ENCODE data around the gene CCND3. TPM values are rescaled to one million over a fixed set of nuclear protein-coding genes. Genes with fewer than 3 reads are reported as not detected.

CCND3 gene
- 26.2 TPM for total RNA-seq

DNA sequence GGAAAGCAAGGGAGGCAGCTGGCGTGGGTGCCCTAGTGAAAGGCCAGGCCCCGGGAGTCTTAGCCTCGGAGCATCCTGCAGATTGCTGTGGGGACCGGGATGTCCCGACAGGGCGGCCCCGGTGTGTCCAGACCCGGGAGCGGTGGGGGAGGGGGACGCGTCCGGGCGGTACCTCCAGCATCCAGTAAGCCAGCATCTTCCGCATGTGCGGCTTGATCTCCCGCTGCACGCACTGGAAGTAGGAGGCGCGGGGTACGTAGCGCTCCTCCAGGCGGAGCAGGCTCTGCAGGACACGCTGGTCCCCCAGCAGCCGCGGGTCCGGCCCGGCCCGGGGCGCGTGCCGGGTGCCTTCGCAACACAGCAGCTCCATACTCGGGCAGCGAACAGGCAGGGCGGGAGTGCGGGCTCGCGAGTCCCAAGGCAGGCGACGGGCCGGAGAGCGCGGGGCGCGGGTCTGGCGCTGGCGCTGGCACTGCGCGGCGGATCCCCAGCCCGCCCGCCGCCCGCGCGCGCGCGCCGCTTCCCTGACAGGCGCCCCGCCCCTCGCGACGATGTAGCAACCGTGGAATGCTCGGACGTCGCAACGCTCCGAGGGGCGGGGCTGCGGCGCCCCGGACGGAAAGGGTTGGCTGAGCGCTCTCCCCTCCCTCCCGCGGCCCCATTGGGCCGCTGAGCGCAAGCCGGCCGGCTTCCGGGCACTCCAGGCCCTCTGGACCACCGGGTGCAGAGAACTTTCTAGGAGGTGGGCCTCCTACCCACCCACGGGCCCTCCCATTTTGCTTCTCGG, at the start of gene CCND3:
TSS of gene CCND3 (minus strand) at position 529 of the 787 bp plus-strand sequence. CDS start at position 370, 159 bp downstream.
- DNase-seq, result peak; percentile 86

DNA sequence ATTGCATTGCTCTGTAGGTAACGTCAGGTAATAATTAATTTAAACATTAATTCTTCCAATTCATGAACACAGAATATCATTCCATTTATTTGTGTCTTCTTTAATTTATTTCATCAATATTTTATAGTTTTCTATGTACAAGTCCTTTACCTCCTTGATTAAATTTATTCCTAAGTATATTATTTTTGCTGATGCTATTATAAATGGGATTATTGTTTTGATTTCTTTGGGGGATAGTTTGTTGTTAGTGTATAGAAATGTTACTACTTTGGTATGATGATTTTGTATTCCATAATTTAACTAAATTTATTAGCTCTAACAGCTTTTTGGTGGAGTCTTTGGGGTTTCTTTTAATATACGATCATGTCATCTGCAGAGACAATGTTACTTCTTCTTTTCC, 44.7 kb upstream of the CCND3 start:
- no peak for DNase-seq

DNA sequence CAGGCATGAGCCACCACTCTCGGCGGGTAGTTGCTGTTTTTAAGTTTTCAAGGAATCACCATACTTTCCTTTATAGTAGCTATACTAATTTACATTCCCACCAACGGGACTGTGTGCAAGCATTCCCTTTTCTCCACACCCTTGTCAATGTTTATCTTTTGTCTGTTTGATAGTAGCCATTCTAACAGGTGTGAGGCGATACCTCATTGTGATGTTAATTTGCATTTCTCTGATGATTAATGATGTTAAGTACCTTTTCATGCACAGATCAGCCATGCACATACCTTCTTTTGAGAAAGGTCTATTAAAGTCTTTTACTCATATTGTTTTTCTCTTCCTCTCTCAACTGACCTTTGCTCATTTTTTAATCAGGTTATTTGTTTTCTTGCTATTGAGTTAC, 43.0 kb upstream of the CCND3 start:
- no peak for DNase-seq

DNA sequence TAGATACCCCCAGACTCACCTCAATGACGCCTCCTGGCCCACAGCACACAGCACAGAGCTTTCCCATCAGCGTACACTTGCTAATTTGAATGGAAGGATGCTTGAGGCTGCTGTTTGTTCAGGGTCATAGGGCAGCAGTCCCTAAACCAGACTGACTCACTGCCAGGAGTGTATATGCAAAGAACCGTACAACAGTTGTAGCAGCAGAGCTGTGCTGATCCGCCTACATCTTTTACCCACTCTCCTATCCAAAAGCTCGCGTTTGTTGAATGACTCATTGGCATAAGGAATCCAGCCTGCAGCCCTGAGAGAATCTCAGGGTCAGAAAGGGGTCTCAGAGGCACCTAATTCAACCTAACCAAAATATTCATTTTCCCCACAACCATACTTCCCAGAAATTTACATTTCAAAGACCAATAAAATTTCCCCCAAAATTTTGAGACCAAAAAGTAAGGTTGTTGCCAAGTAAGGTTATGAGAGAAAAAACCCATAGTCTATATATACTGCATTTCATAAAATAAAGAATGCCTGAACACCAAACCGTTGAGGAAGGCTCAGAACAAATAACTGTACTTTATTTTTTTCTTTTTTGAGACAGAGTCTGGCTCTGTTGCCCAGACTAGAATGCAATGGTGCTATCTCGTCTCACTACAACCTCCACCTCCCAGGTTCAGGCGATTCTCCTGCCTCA, 35.3 kb upstream of the CCND3 start:
- no peak for DNase-seq

DNA sequence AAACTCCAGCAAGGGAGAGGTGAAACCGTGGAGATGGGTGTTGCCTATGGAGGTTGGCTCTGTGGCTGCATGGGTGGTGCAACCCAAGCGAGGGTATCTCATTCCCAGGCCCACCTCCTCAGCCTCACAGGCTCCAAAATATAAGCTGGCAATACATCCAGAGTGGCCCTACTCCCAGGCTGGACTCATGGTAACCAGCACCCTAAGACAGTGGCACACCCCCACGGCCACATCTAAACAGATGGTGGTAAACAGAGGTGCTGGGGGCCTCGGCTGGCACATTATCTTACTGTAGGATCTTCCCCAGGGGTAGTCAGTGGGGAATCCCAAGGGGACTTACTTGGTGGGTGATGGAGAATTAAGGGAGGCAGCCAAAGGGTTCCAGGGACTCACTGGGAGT, 33.7 kb upstream of the CCND3 start:
- no peak for DNase-seq

DNA sequence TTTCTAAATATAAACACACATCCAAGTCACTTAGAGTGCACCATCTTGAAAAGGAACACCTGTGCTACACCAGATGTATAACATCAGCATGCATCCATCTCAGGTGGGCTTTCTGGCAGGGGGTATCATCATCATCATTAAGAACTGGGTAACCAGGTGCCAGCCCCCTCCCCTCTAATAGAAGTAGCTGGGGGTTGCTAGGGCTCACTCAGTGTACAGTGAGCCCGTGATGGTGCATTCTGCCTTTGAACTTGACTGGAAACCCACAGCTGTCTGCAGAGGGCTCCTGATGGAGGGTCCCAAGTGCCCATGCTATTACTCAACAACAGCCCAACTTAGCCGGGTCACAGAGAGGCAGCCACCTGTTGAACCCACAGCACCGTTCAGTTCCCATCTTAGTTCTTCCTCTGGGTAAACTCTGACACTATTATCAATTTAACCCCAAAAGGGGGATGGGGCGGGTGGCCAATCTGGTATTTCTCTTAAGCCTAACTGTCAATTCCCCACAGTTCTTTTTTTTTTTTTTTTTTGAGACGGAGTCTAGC, 32.7 kb upstream of the CCND3 start:
- no peak for DNase-seq

DNA sequence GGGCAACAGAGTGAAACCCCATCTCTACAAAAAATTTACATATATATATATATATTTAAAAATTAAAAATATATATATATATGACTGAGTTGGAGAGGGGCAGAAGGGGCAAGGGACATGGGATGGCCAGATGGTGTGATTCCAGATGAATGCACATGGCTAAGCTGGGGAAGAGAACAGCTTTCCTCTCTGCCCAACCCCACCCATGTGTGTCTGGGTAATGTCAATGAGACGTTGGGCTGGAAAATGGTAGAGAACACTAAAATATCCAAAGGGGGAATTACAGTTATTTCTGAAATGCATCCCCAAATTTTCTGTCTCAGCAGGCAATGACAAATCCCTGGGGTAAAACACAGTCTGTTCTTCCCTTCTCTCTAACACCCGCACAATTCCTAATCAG, 31.2 kb upstream of the CCND3 start:
- DNase-seq, result no peak

DNA sequence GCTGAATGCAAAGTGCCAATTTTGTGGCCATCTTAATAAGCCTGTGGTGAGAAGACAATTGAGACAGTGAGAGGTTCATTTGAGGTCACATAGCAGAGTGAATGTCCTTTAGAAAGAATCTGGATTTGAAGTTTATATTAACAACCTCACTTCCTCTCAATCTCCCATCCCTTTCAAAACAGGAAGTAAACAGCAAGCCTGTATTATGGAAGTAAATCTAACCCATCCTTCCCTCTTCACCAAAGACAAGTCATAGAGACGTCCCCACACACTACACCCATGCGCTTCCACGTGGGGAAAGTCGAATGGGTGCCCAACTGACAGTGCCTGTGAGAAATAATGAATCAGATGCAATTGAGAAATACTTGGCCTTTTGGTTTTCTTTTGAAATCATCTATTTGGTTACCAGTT, 28.8 kb upstream of the CCND3 start:
- no peak for DNase-seq

DNA sequence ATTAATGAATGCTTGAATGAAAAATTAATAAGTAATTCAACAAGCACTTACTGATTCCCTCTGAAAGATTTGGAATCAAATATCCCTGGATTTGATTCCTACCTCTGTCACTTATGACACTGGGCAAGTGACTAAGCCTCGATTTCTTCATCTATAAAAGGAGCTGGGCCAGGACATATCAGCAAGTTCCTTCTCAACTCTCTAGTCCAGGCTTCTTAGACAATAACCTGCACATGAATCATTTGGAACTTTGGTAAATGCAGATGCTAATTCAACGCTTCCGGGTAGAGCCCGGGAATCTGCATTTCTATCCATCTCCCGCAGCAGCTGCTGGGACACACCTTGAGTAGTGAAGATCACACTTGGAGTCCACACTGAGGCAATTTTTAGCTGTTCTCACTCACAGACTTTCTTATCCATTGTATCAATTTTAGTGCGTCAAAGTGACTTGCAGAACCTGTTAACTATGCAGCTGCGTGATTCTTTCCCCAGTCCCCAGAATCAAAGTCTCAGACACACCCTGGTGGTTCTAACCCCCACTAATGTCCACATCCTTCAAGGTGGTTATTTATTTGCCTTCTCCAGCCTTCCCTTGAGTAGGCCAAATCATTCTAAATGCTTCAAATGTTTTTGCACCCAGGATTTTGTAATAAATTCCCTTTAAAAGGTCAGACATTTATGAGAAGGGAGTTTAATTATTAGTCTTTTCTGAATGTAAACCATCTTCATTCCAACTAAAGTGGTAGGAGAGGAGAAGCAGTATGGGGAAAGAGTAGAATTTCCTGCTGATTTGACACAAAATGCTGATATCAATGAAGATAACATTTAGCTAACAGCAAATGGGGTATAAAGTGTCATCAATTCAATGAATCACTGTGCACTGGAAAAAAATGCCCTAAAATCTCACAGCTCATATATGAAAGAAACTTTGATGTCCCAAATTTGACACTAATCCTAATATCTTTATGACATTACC, 26.0 kb upstream of the CCND3 start:
- no peak for DNase-seq

DNA sequence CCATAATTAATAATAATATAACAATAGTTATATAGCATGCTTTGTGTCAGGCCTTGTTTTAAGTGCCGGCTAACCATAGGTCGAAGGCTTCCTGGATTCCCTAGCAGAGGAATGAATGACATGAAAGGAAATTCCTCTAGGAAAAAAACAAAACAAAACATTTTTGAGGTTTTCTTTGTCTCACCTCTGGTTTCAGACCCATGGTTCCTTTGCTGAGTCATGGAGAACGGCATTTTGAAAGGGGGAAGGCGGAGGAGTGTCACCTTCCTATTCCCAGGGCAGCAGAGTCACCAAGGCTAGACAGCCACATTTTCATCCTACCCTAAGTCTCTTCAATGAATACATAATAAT, 25.3 kb upstream of the CCND3 start:
- no peak for DNase-seq

DNA sequence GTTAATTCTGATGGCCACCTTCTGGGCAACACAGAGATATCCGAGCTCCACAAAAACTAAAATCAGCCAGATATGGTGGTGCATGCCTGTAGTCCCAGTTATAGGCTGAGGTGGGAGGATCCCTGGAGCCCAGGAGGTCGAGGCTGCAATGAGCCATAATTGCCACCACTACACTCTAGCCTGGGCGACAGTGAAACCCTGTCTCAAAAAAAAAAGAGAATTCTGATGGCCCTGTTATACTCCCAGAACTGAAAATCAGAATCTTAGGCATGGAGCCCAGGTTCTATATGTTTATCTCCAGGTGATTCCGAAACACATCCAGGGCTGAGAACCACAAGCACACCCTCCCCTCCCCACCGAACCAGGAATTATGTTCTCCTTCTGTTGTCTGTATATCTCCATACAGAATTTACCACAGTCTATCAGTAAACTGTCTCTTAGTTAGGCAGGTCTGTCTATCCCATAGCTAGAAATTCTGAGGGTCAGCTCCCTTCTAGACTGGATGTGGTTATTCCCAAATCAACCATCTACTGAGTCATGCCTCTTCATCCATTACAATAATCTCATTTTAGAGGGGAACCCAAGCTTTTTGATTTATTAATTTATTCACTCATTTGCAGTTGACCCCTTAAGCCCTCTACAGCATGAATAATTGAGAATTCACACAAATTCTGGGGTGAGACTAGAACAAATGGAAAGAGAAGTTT, 24.8 kb upstream of the CCND3 start:
- DNase-seq, result no peak

DNA sequence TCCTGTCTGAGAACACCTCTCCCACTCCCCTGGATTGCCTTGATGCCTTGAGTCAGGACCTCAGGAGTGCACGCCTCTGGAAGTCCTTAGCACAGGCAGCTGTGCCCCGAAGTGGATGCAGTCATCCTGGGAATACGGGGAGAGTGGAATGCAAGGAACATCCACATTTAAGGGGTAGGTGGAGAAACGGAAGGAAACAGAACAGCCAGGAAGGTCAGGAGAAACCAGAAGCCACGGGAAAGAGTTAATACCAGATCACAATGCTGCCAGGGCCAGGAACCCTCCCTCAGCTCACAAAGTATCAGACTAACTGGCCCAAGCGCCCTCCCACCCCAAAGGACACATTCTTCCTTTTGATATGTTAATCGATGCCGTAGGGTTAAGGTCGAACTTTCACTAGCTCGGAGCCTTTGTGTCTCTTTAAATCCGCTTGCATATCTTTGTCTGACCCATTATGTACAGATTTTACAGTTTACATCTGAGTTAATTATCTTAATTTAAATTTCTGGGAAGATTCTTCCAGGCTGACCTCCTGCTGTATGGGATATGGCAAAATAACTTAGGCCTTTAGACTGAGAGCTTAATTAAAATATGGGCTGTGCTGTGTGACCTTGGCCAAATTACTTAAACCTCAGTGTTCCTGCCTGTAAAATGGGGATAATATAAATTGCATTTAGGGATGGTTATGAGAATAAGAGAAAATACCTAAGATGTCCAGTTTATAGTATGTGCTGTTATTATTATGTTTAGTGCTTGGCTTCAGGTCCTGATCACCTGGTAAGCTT, 24.0 kb upstream of the CCND3 start:
- DNase-seq, result no peak

DNA sequence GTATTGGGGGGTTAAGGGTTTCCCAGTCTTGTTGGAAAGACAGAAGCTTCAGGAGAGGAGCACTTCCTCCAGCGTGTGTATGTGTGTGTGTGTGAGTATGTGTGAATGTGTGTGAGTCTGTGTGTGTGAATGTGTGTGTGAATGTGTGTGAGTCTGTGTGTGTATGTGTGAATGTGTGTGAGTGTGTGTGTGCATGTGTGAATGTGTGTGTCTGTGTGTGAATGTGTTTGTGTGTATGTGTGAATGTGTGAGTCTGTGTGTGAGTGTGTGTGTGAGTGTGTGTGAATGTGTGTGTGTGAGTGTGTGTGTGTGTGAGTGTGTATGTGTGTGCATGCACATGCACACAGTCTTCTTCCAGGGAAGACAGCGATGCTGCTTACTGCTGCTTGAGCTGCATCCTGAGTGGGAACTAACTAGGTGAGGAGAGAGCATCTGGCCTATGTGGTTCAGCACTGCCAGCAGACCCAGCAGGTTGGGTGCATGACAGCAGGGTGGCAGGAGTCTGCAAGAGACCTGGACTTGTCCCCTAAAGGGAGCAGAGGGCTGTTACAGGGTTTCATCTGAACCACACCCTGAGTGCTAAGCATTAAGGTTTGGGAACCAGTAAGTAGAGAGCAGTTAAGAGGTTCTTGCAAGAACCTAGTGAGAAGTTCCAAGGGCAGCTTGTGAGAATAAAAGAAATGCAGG, 22.7 kb upstream of the CCND3 start:
- DNase-seq, result no peak

DNA sequence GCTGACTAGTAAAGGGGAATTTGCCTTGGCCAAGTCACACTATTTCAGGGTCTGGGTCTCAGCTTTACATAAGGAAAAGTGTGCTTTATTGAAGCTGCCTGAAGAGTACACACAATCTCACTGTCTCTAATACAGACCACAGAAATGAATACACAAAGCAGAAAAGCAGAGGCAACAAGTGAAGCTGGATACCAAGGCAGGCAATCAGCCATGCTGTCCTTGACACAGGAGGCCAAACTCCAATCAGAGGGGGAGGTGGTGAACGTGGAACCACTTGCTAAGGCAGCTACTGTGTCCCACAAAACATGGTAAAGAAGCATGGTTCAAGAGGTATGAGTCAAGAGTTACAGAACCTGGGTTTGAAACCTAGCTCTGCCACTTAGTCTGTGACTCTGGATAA, 21.8 kb upstream of the CCND3 start:
- DNase-seq, result no peak

DNA sequence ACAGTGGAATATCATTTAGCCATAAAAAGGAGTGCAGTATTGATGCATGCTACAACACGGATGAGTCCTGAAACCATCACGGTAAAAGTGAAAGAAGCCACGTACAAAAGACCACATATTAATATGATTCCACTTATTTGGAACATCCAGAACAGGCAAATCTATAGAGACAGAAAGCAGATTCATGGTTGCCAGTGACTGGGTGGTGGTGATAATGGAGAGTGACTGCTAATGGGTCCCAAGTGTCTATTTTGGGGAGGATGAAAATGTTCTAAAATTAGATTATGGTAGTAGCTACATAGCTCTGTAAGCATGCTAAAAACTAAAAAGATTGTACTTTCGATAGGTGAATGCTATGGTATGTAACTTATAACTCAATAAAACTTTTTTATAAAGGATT, 18.4 kb upstream of the CCND3 start:
- no peak for DNase-seq

DNA sequence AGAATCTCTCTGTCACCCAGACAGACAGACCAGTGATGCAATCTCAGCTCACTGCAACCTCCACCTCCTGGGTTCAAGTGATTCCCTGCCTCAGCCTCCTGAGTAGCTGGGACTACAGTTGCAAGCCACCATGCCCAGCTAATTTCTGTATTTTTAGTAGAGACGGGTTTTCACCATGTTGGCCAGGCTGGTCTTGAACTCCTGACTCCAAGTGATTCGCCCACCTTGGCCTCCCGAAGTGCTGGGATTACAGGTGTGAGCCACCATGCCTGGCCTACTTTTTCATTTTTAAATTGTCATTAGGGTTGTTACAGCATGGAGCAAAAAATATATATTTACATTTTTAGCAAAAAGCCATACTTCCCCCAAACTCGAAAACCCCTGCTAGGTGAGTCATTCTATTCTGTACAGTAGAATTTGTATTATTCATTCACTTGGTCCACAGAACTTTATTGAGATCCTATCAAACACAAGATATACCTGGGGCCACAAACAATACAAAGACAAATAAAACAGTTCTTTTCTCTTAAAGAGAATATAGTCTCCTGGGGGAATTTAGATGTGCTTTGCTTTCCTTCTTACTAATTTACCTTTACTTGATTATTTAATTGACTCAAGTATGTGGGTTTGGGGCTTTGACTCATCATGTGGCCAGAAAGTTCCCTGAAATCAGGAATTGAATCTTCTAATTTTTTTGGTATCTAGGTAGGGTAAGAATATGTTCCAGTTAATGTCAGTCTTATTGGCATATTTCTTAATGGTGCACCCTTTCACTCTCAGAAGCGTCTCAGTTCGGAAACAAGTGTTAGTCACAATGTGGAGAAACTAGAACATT, 16.6 kb upstream of the CCND3 start:
- DNase-seq, result no peak

DNA sequence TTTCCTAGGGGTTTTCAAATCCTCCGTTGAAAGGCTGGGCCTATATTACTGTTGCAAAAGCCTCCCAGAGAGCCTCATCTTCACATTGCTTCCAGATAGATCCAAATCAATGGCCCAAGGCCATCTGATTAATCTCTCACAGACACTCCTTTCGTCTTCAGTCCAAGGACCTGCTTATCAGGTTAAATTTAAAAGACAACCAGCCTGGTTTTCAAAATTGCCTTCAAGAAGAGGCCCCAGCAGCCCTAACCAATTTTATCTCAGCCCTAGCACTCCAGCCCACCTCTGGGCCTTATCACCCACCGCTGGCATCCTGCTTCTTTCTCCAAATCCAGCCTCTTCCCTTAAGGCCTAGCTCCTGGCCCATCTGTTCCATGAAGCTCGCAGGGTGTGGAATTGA, 15.5 kb upstream of the CCND3 start:
- DNase-seq, result no peak

DNA sequence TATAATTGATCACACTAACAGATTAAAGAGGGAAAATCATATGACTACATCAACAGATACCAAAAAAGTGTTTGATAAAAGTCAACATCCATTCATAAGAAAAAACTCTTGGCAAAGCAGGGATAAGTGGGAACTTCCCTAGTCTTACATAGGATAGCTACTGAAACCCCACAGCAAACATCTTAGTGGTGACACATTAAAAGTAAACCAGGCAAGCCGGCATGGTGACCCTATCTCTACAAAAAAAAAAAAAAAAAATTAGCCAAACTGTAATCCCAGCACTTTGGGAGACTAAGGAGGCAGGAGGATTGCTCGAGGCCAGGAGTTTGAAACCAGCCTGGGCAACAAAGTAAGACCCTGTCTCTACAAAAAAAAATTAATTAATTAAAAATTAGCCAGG, 13.8 kb upstream of the CCND3 start:
- DNase-seq, result no peak

DNA sequence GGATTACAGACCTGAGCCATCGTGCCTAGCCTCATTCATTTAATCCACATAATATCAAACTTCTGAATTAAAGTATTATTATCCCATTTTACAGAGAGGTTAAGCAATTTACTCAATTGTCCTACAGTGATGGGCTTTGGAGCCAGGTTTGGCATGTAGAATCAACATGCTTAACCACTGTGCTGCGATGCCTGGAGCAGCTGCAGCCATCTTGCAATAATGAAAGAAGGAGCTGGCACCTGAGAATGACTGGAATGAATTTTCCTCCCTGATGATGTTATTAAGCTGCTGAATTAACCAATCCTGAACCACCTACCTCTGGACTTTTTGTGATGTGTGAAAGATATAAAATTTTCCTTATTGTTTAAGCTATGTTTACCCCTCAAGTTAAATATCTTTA, 13.1 kb upstream of the CCND3 start:
- DNase-seq, result no peak
